Stimulated activated naive CD4-positive, alpha-beta T cell treated with Interleukin-2 at 50 U/mL for 16 hours (primary cell): ENCODE results near the gene THAP8.

Experiments used
- DNase-seq: peaks from one replicate; lab custom pipeline; 2025; lab: John Stamatoyannopoulos, UW

THAP8 gene

DNA sequence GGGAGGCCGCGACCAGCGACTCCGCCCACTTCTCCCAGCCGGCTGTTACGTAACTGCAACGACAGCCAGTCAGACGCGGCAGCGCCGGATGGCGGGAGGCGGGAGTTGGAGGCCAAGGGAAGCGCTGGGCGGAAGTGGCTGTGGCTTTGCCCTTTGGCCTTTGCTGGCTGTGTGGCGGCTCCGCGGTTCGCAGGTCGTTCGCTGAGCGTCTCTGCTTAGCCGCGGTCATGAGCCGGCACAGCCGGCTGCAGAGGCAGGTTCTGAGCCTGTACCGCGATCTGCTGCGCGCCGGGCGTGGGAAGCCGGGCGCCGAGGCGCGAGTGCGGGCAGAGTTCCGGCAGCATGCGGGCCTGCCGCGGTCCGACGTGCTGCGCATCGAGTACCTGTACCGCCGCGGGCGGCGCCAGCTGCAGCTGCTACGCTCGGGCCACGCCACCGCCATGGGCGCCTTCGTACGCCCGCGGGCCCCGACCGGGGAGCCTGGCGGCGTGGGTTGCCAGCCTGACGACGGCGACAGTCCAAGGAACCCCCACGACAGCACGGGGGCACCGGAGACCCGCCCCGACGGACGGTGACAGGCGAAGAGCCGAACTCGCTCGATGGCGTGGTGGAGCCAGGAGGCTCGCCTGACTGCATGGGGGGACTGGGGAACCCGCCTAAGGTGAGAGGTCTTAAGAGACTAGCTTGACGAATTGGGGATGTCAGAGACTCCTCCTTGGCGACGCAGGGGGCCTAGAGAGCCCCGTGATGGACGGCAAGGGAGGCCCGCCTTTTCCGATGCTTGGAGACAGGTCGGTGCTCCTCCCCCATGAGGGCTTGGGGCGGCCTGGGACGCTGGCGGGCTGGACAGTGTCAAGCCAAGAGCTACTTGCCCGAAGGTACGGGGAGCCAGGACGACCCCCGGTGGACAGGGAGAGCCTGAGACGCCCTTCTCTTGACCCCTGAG lies 58.8 kb downstream of the THAP8 start, which contains the start of gene SDHAF1:
Gene SDHAF1, plus strand, starts transcription at position 141 of the 946 bp plus-strand sequence. Its CDS starts 87 bp downstream, at position 228.
- DNase-seq, result peak; percentile 95

DNA sequence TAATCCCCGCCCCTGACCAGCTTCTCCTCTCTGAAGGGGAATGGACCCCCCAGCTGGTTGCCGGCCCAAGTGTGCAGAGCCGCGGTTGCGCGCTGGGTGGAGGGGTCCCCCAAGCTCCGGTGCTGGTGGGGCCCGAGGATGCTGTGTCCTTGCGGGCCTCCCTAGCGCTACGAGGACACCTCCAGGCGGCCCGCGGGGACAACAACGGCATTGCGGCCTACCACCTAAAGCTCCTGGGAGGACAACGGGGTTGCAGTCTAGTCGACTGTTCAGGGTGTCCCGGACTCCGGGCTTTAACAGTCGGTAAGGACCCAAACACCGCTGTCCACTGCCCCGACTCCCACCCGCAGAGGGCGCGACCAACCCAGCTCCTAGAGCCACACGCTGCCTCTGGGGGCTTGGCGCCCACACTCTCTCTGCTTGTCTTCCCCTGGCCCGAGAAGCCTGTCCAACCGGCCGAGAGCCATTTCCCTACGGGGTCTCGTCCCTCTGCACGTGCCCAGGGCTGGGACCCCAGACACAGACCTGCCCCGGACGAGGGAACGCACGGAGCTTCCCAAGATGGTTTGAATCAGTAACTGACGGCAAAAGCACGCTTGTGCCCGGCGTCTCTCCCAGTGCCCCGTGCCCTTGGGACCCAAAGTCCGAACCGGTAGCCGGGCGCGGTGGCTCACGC lies 60.0 kb downstream of the THAP8 start:
- no peak for DNase-seq

DNA sequence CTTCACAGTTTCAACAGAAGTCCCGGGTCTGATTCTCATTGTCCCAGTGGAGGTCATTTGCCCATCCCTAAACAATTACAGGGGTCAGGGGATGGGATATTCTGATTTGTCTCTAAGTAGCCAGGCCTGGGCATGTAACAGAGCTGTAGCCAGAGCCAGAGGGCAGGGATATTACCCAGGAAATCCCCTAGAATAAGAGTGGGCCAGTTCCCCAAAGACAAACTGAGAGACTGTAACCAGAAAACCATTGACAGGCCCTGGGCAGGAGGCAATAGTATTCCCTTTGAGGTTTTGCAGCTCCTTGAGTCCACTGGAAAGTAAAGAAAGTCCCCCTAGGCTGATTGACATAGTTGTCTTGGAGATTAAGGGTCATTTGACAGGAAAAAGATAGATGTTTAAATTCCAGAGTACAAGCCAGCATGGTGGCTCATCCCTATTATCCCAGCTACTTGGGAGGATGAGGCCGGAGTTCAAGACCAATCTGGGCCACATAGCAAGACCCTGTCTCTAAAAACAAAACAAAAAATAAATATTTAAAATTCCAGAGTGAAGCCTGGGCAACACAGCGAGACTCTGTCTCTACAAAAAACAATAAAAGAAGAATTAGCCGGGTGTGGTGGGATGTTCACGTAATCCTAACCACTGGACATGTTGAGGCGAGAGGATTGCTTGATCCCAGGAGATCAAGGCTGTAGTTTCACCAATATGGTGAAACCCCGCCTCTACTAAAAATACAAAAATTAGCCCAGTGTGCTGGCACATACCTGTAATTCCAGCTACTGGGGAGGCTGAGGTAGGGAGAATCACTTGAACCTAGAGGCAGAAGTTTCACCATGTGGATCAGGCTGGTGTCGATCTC lies 60.9 kb downstream of the THAP8 start:
- DNase-seq, result no peak

DNA sequence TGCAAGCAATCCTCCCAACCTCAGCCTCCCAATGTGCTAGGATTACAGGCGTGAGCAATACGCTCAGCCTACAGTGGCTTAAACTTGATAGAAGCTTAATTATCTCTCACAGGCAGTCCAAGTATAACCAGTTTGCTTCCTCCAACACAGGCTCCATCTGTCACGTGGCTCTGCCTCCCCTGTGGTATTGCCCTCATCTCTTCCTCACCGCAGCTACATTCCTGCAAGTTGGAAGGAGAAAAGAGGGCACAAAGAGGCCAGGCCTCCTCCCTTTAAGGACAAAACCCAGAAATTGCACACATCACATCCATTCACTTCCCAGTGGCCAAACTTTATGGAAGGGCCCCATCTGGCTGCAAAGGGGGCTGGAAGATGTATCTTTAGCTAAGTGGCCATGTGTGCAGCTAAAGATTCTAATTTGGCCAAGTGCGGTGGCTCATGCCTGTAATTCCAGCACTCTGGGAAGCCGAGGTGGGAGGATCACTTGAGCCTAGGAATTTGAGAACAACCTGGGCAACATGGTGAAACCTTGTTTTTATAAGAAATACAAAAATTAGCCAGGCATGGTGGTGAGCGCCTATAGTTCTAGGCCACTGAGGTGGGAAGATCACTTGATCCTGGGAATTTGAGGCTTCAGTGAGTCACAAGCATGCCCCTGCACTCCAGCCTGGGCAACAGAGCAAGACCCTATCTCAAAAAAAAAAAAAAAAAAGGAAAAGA lies 62.2 kb downstream of the THAP8 start:
- no peak for DNase-seq

DNA sequence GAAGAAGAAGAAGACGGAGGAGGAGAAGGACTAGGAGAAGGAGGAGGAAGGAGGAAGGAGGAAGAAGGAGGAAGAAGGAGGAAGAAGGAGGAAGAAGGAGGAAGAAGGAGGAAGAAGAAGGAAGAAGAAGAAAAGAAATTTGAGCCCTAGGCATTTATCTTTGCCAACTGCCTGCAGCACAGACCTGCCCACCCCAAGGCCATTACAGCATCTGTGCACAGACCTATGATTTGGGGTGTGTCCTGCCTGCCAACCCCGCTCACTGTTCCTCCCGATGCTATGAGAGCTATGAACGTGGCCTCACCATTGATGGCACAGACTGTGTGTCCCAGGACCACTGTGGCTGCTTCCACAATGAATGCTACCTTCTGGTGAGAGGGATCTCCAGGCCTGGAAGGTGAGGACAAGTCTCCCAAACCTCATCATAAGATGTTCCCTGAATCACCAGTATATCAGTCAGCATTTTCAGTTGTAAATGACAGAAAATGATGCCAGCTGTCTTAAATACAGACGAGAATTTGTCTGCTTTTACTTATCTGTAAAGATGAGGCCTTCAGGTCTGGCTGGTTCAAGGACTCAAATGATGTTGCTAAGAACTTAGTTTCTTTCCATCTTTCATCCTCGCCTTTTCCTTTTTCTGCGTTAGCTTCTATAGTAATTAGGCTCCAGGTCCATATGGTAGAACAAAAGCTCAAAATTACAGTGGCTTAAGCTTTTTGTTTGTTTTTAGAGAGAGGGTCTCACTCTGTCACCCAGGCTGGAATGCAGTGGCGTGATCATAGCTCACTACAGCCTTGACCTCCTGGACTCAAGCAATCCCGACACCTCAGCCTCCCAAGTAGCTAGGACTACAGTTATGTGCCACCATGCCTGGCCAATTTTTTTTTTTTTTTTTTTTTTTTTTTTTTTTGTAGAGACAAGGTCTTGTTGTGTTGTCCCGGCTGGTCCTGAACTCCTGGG lies 63.0 kb downstream of the THAP8 start:
- DNase-seq, result no peak

DNA sequence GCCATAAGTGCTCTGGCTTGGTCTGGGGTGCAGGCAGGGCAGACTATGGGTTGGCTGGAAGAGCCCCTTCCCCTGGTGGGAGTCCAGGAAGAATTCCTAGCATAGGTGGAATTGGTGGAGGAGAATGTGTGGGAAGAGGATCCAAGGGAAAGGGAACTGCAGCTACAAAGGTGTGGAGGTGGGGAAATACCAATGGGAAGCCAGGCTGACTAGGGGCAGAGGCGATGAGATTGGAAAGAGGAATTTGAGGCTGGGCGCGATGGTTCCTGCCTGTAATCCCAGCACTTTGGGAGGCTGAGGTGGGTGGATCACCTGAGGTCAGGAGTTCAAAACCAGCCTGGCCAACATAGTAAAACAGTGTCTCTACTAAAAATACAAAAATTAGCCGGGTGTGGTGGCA lies 63.9 kb downstream of the THAP8 start:
- no peak for DNase-seq

DNA sequence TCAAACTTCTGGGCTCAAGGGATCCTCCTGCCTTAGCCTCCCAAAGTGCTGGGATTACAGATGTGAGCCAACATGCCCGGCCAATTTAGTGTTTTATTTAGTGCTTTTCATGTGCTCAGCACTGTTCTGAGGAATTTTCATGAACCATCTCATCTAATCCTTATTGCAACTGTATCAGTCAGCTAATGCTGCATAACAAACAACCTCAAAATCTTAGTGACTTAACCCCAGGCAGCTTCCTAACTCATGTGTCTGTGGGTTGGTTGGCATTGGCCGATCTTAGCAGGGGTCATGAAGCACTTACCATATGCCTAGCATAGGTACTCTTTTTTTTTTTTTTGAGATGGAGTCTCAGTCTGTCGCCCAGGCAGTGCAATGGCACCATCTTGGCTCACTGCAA lies 65.3 kb downstream of the THAP8 start:
- no peak for DNase-seq

DNA sequence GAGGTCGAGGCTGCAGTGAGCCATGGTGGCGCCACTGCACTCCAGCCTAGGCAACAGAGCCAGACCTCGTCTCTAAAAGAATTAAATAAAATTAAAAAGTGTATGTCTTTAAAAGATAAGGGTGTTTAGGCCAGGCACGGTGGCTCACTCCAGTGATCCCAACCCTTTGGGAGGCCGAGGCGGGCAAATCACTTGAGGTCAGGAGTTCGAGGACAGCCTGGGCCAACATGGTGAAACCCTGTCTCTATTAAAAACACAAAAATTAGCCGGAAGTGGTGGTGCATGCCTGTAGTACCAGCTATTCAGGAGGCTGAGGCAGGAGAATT lies 66.6 kb downstream of the THAP8 start:
- DNase-seq, result no peak

DNA sequence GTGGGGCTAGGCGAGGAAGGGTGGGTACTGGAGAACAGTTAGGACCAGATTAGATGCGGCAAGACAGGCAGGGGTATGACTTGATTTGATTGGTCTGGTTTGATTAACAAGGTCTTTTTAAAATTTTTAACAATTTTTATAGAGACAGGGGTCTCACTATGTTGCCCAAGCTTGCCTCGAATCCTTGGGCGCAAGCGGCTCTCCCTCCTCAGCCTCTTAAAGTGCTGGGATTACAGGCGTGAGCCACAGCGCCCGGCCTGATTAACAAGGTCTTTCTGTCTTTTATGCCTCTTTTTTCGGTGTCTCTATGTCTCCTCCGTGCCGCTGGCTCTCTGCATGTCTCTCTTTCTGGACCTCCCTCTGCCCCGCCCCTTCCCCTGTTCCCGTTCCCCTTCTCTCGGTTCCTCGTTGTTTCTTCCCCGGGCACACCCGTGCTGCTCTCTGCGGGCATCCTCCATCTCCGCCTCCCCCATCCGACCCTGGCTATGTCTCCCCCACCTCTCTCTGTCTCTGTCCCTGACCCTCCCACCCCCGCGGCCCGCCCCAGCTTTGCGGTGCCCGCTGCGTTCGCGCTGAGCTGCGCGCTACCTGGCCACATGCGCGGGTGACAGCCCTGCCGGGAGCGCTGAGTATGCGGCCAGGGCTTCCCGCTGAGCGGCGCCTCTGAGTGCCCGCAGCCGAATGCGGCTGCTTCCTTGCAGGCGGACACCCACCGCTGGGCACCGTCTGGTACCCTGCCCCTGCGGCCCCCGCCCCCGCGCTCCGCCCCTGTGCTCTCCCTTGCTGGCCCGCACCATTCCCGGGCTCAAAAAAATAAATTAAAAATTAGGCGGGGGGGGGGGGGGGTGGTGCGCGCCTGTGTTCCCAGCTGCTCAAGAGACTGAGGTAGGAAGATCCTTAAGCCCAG lies 67.2 kb downstream of the THAP8 start:
- DNase-seq, result no peak

DNA sequence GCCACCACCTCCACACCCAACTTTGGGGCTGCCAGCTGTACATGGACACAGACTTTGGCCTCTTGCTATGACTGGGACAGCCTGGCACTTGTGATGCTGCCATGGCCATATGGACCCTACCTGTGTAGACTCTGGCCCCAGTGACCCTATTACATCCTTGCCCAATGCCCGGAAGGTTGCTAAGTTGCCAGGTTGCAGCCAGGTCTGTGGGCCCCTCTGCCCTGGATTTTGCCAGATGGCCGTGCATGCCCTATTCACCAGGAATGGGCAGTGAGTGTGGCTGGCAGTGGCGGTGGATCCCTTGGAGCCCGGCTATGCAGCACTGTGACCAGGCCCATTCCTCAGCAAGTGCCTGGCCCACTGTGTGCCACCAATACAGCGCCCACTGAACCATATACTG lies 68.0 kb downstream of the THAP8 start:
- DNase-seq, result no peak
